SK-N-SH (cell line): Measurements from ENCODE around the gene ACTL7A. TPM values are rescaled to one million over a fixed set of nuclear protein-coding genes. Genes with fewer than 3 reads are reported as not detected.
"Not testable (repeated sequence)": the region's sequence is repeated elsewhere in the genome, so short reads cannot be mapped to it uniquely, and the experiment has no call there.

Source experiments
- CTCF ChIA-PET: fragments of 300-600, 350-600 bp; formaldehyde crosslinking; extraction: SDS; loops from one replicate; lab custom pipeline; 2021; lab: Yijun Ruan, JAX
- POLR2A ChIA-PET: fragments of 350-600 bp; sonication (Branson Sonifier 250); formaldehyde crosslinking; extraction: SDS; loops from one replicate; lab custom pipeline; 2020; ENCODE audit warnings: antibody characterized with exemption, inconsistent platforms; lab: Yijun Ruan, JAX
- DNase-seq: peaks from one replicate; pipeline ENCODE4 v3.0.0; 2012
- H2AFZ ChIP-seq: fragments of 200-600 bp; sonication (generic); 2 replicates; pipeline ENCODE4 v1.8.1; 2016; ENCODE audit warnings: antibody characterized with exemption, mild to moderate bottlenecking, low read depth
- H3F3A ChIP-seq: fragments of 200-600 bp; sonication (generic); replicated peaks from 2 replicates; pipeline ENCODE3; 2016; ENCODE audit warnings: antibody characterized with exemption, mild to moderate bottlenecking; ENCODE audit not compliant: insufficient read depth
- H3K27ac ChIP-seq, 2 experiments: fragments of 200-500 bp in 1 of 2; fragments of 200-600 bp in 1 of 2; sonication (Bioruptor generic) in 1 of 2; sonication (generic), shearing (Covaris generic) in 1 of 2; 2 replicates each; pipeline versions ENCODE4 v1.5.1 to v1.6.1; 2014 to 2016; ENCODE audit warnings: low read depth in 2 of 2, inconsistent platforms in 1 of 2, low read length in 1 of 2, mild to moderate bottlenecking in 1 of 2, mixed read lengths in 1 of 2
- H3K27me3 ChIP-seq: fragments of 200-600 bp; sonication (generic), shearing (Covaris generic); 2 replicates; pipeline ENCODE4 v1.6.1; 2016; ENCODE audit warnings: mixed run types; ENCODE audit not compliant: insufficient read depth
- H3K36me3 ChIP-seq, 2 experiments: fragments of 200-500 bp in 1 of 2; fragments of 200-600 bp in 1 of 2; sonication (Bioruptor generic) in 1 of 2; sonication (generic) in 1 of 2; replicated peaks in 1 of 2; 2 replicates each; pipeline versions ENCODE3 to v1.5.1; 2014 to 2016; ENCODE audit warnings: low read length in 1 of 2, mild to moderate bottlenecking in 1 of 2; ENCODE audit not compliant: insufficient read depth in 2 of 2, control insufficient read depth in 1 of 2
- H3K4me1 ChIP-seq, 2 experiments: fragments of 200-500 bp in 1 of 2; fragments of 200-600 bp in 1 of 2; sonication (Bioruptor generic) in 1 of 2; sonication (generic), shearing (Covaris generic) in 1 of 2; 2 replicates each; pipeline versions ENCODE4 v1.5.1 to v1.6.1; 2014 to 2016; ENCODE audit warnings: low read depth in 1 of 2, low read length in 1 of 2, mixed run types in 1 of 2; ENCODE audit not compliant: insufficient read depth in 2 of 2, control insufficient read depth in 1 of 2
- H3K4me2 ChIP-seq: fragments of 200-600 bp; sonication (generic), shearing (Covaris generic); 2 replicates; pipeline ENCODE4 v1.6.1; 2017; ENCODE audit warnings: mixed run types
- H3K4me3 ChIP-seq, 2 experiments: fragments of 200-500 bp in 1 of 2; fragments of 200-600 bp in 1 of 2; sonication (Bioruptor generic) in 1 of 2; sonication (generic), shearing (Covaris generic) in 1 of 2; 2 replicates each; pipeline versions ENCODE4 v1.5.1 to v1.8.1; 2014 to 2016; ENCODE audit warnings: low read depth in 2 of 2, inconsistent platforms in 1 of 2, low read length in 1 of 2, mild to moderate bottlenecking in 1 of 2, mixed read lengths in 1 of 2, moderate library complexity in 1 of 2
- H3K79me2 ChIP-seq: fragments of 200-600 bp; sonication (generic); 2 replicates; pipeline ENCODE4 v1.8.1; 2017; ENCODE audit warnings: mild to moderate bottlenecking; ENCODE audit not compliant: insufficient read depth
- H3K9ac ChIP-seq: fragments of 200-600 bp; sonication (generic); 2 replicates; pipeline ENCODE4 v1.6.1; 2017; ENCODE audit warnings: mixed run types
- H3K9me2 ChIP-seq: fragments of 200-600 bp; sonication (generic); 2 replicates; pipeline ENCODE4 v1.6.1; 2017; ENCODE audit warnings: mixed run types
- H3K9me3 ChIP-seq: fragments of 200-600 bp; sonication (generic); 2 replicates; pipeline ENCODE4 v1.6.1; 2017; ENCODE audit warnings: mixed run types, mild to moderate bottlenecking, moderate library complexity
- H4K20me1 ChIP-seq: fragments of 200-600 bp; sonication (generic); 2 replicates; pipeline ENCODE4 v1.6.1; 2017; ENCODE audit warnings: mild to moderate bottlenecking, mixed run types; ENCODE audit not compliant: insufficient read depth
- CHD2 ChIP-seq: fragments of 150-350 bp; IDR thresholded peaks from 2 replicates; pipeline ENCODE4 v1.6.1; 2018; ENCODE audit warnings: low read length; ENCODE audit not compliant: partially characterized antibody
- EP300 ChIP-seq, 2 experiments: IDR thresholded peaks; 2 replicates each; pipeline versions ENCODE4 v1.4.0 to v1.6.1; 2012; ENCODE audit warnings: borderline replicate concordance in 1 of 2, low read depth in 1 of 2, low read length in 1 of 2
- EZH2phosphoT487 ChIP-seq: fragments of 200-600 bp; sonication (generic); IDR thresholded peaks from 2 replicates; pipeline ENCODE4 v1.6.1; 2017; ENCODE audit warnings: low read depth, mixed run types, mild to moderate bottlenecking, antibody characterized with exemption, moderate library complexity, borderline replicate concordance
- FOXJ3 ChIP-seq: sonication (generic); formaldehyde crosslinking; IDR thresholded peaks from 2 replicates; pipeline ENCODE4 v1.5.1; 2020; ENCODE audit warnings: mild to moderate bottlenecking, missing genetic modification reagents
- FOXM1 ChIP-seq: IDR thresholded peaks from 2 replicates; pipeline ENCODE4 v1.4.0; 2012; ENCODE audit warnings: low read depth, mild to moderate bottlenecking
- GATA2 ChIP-seq: sonication (generic); formaldehyde crosslinking; IDR thresholded peaks from 2 replicates; pipeline ENCODE4 v1.5.0; 2020; ENCODE audit warnings: mild to moderate bottlenecking, missing genetic modification reagents
- JUND ChIP-seq: IDR thresholded peaks from 2 replicates; pipeline ENCODE4 v1.4.0; 2012
- NFIC ChIP-seq: IDR thresholded peaks from 2 replicates; pipeline ENCODE4 v1.4.0; 2012; ENCODE audit warnings: borderline replicate concordance
- PBX3 ChIP-seq: IDR thresholded peaks from 2 replicates; pipeline ENCODE4; 2012
- POLR2AphosphoS5 ChIP-seq: IDR thresholded peaks from 2 replicates; pipeline ENCODE4 v1.6.1; 2012; ENCODE audit warnings: low read depth, low read length
- RXRA ChIP-seq: IDR thresholded peaks from 2 replicates; pipeline ENCODE4 v1.4.0; 2012; ENCODE audit warnings: low read depth, mild to moderate bottlenecking, borderline replicate concordance
- TAF1 ChIP-seq: IDR thresholded peaks from 2 replicates; pipeline ENCODE4 v1.6.1; 2012; ENCODE audit warnings: low read depth, mild to moderate bottlenecking, low read length, moderate library complexity, borderline replicate concordance
- TCF12 ChIP-seq: IDR thresholded peaks from 2 replicates; pipeline ENCODE4 v1.4.0; 2012
- TEAD4 ChIP-seq: IDR thresholded peaks from 2 replicates; pipeline ENCODE4 v1.4.0; 2012; ENCODE audit warnings: mild to moderate bottlenecking, borderline replicate concordance; ENCODE audit not compliant: insufficient read depth
- ZBTB33 ChIP-seq: IDR thresholded peaks from 2 replicates; pipeline ENCODE4 v1.4.0; 2012; ENCODE audit warnings: low read depth, borderline replicate concordance
- WGBS: methylation state at CpG from one replicate; pipeline ENCODE4 v1.1.6; 2017; ENCODE audit warnings: low lambda C conversion rate; 5-methylcytosine and 5-hydroxymethylcytosine counted together
- polyA plus RNA-seq, 3 experiments: library from polyadenylated mRNA; depleted of rRNA; stranded (reverse); fragments of >200 nt; gene quantifications; 2 replicates each; pipeline ENCODE4 v1.2.3, GENCODE V29; 2012
- TF ChIP-seq, protein P1 (sequence below): IDR thresholded peaks from 2 replicates; pipeline ENCODE4 v1.4.0; 2012; ENCODE audit warnings: low read depth
- TF ChIP-seq, protein P2 (sequence below): fragments of 200-600 bp; sonication (generic); IDR thresholded peaks from 2 replicates; pipeline ENCODE4 v1.6.1; 2017; ENCODE audit warnings: antibody characterized with exemption, mild to moderate bottlenecking, moderate library complexity

The ACTL7A gene
- polyA plus RNA-seq, 1 of the 3 experiments (the other 2 are of a cell fraction) = not detected

GRCh38 chr9:108897324-108898096 is 35.4 kb downstream of the ACTL7A start:
- WGBS = 98% methylated on average over 2 of the region's 2 CpGs
- no peaks in the 10 kb centered on the region for H3K27me3 ChIP-seq
- no peaks in the 10 kb centered on the region for H3K9me2 ChIP-seq
- no peak overlapping the region for H2AFZ ChIP-seq
- no peak for DNase-seq
- H3F3A ChIP-seq = no peaks in the 10 kb centered on the region
- no peak overlapping the region for H3K9ac ChIP-seq
- ChIA-PET POLR2A (no interaction called here), CTCF (no interaction called here)
- H3K4me2 ChIP-seq = no peak overlapping the region
- no peak overlapping the region for H3K4me3 ChIP-seq
- no peak for TF ChIP-seq FOXJ3 (CRISPR knock-in tag)
- no peak for TF ChIP-seq EP300 (IDR thresholded peaks at IDR 0.05; ENCODE audit: borderline replicate concordance in 1 of 2, low read depth in 1 of 2, low read length in 1 of 2)
- TF ChIP-seq, protein P1, sequence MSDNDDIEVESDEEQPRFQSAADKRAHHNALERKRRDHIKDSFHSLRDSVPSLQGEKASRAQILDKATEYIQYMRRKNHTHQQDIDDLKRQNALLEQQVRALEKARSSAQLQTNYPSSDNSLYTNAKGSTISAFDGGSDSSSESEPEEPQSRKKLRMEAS = no peak
- TF ChIP-seq PBX3 = no peak
- TF ChIP-seq TAF1 = no peak
- no peak for TF ChIP-seq ZBTB33
- no peak for TF ChIP-seq CHD2
- no peak for TF ChIP-seq NFIC
- TF ChIP-seq, protein P2, sequence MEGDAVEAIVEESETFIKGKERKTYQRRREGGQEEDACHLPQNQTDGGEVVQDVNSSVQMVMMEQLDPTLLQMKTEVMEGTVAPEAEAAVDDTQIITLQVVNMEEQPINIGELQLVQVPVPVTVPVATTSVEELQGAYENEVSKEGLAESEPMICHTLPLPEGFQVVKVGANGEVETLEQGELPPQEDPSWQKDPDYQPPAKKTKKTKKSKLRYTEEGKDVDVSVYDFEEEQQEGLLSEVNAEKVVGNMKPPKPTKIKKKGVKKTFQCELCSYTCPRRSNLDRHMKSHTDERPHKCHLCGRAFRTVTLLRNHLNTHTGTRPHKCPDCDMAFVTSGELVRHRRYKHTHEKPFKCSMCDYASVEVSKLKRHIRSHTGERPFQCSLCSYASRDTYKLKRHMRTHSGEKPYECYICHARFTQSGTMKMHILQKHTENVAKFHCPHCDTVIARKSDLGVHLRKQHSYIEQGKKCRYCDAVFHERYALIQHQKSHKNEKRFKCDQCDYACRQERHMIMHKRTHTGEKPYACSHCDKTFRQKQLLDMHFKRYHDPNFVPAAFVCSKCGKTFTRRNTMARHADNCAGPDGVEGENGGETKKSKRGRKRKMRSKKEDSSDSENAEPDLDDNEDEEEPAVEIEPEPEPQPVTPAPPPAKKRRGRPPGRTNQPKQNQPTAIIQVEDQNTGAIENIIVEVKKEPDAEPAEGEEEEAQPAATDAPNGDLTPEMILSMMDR = no peak
- no peak for TF ChIP-seq TCF12
- TF ChIP-seq POLR2AphosphoS5 = no peak
- no peak for TF ChIP-seq JUND
- no peak for TF ChIP-seq RXRA
- no peak for TF ChIP-seq GATA2
- no peak for TF ChIP-seq EZH2phosphoT487
- TF ChIP-seq TEAD4 = no peak
- TF ChIP-seq FOXM1 = no peak
- H4K20me1 ChIP-seq = no peaks in the 10 kb centered on the region
- no peak overlapping the region for H3K27ac ChIP-seq
- no peaks in the 10 kb centered on the region for H3K4me1 ChIP-seq
- H3K79me2 ChIP-seq = no peaks in the 10 kb centered on the region
- H3K9me3 ChIP-seq = no peaks in the 10 kb centered on the region
- peaks cover 57 to 89% of the 10 kb centered on the region in 2 experiments for H3K36me3 ChIP-seq

- not testable (repeated sequence) for H3K9me2 ChIP-seq, H3K9ac ChIP-seq, H3K4me2 ChIP-seq, H2AFZ ChIP-seq, H3K4me3 ChIP-seq, H3F3A ChIP-seq, H4K20me1 ChIP-seq, H3K4me1 ChIP-seq, H3K9me3 ChIP-seq, H3K79me2 ChIP-seq, H3K27me3 ChIP-seq, DNase-seq, H3K27ac ChIP-seq
- H3K36me3 ChIP-seq = peaks cover 68 to 82% of the 10 kb centered on the region in 2 experiments
- WGBS = 92% methylated on average over 8 of the region's 8 CpGs
- CTCF ChIA-PET = interaction anchor here (0.7 kb wide), 1 partner anchor 10 kb away, joined by 3 read pairs; no protein-coding TSS in a partner anchor
- POLR2A ChIA-PET = interaction anchor here (0.9 kb wide), 1 partner anchor 16 kb away, joined by 3 read pairs; no protein-coding TSS in a partner anchor
These were observed 37.1 kb downstream of the ACTL7A start for GRCh38 chr9:108899023-108899695.
